ENCODE measurements around the gene PSMD13. TPM values are rescaled to one million over a fixed set of nuclear protein-coding genes. Genes with fewer than 3 reads are reported as not detected.

Gene PSMD13
- total and polyA plus RNA-seq, 4 donors = 48.8 to 56.7 (median 52.8) TPM

GRCh38 chr11:211295-211694 is 25.5 kb upstream of the PSMD13 start:
- peaks cover 5 to 29% (median 17%) of the 10 kb centered on the region in 4 donors for H3K4me1 ChIP-seq (ENCODE audit: control insufficient read depth in 4 of 4, insufficient read depth in 4 of 4, low read length in 3 of 4)
- H3K9me3 ChIP-seq (ENCODE audit: control insufficient read depth in 4 of 4, low read length in 3 of 4) = no peaks in the 10 kb centered on the region
- no peak overlapping the region for H3K9ac ChIP-seq (ENCODE audit: low read depth in 1 of 2, low read length in 2 of 2)
- H3K27me3 ChIP-seq (ENCODE audit: control insufficient read depth in 4 of 4, insufficient read depth in 4 of 4, low read length in 3 of 4) = no peaks in the 10 kb centered on the region
- H3K27ac ChIP-seq (ENCODE audit: low read depth in 1 of 2, low read length in 2 of 2) = no peak overlapping the region
- no peak overlapping the region for H3K4me3 ChIP-seq (ENCODE audit: low read depth in 1 of 3, low read length in 3 of 3)
- TF ChIP-seq ATF3 (IDR thresholded peaks at IDR 0.05) = no peak
- no peak for TF ChIP-seq REST (IDR thresholded peaks at IDR 0.05)
- TF ChIP-seq NR2F2 (IDR thresholded peaks at IDR 0.05) = no peak
- no peak for TF ChIP-seq YY1 (IDR thresholded peaks at IDR 0.05)
- TF ChIP-seq EGR1 (IDR thresholded peaks at IDR 0.05; ENCODE audit: low read depth in 2 of 2) = no peak
- no peak for TF ChIP-seq HNF4A (conservative IDR thresholded peaks at IDR 0.05)
- no peak for TF ChIP-seq CTCF (IDR thresholded peaks at IDR 0.05; ENCODE audit: low read depth, low read length, missing input control)
- no peak for TF ChIP-seq RXRA (IDR thresholded peaks at IDR 0.05)
- DNase-seq (ENCODE audit: low spot score) = no peak
- peaks cover 11 to 56% (median 48%) of the 10 kb centered on the region in 4 donors for H3K36me3 ChIP-seq (ENCODE audit: control insufficient read depth in 4 of 4, insufficient read depth in 3 of 4, low read depth in 1 of 4, low read length in 3 of 4)
- 77% methylated on average over 5 of the region's 5 CpGs for WGBS

- H3K9me3 ChIP-seq (ENCODE audit: control insufficient read depth in 4 of 4, low read length in 3 of 4) = no peaks in the 10 kb centered on the region
- no peak overlapping the region for H3K9ac ChIP-seq (ENCODE audit: low read depth in 1 of 2, low read length in 2 of 2)
- H3K36me3 ChIP-seq (ENCODE audit: control insufficient read depth in 4 of 4, insufficient read depth in 3 of 4, low read depth in 1 of 4, low read length in 3 of 4) = peaks cover 11 to 56% (median 49%) of the 10 kb centered on the region in 4 donors
- H3K4me3 ChIP-seq (ENCODE audit: low read depth in 1 of 3, low read length in 3 of 3) = no peak overlapping the region
- no peak for DNase-seq (ENCODE audit: low spot score)
- WGBS = 92% methylated on average over 9 of the region's 9 CpGs
- no peak overlapping the region for H3K27ac ChIP-seq (ENCODE audit: low read depth in 1 of 2, low read length in 2 of 2)
- H3K4me1 ChIP-seq (ENCODE audit: control insufficient read depth in 4 of 4, insufficient read depth in 4 of 4, low read length in 3 of 4) = peaks cover 5 to 24% (median 15%) of the 10 kb centered on the region in 4 donors
- H3K27me3 ChIP-seq (ENCODE audit: control insufficient read depth in 4 of 4, insufficient read depth in 4 of 4, low read length in 3 of 4) = no peaks in the 10 kb centered on the region
- TF ChIP-seq FOXA2 (IDR thresholded peaks at IDR 0.05) (no peak), EGR1 (IDR thresholded peaks at IDR 0.05; ENCODE audit: low read depth in 2 of 2) (no peak), NR2F2 (IDR thresholded peaks at IDR 0.05) (no peak), ZBTB33 (IDR thresholded peaks at IDR 0.05) (no peak), ATF3 (IDR thresholded peaks at IDR 0.05) (no peak), HNF4A (conservative IDR thresholded peaks at IDR 0.05) (no peak), GABPA (IDR thresholded peaks at IDR 0.05 in 1 of 2, conservative IDR thresholded peaks at IDR 0.05 in 1 of 2) (no peak), RAD21 (IDR thresholded peaks at IDR 0.05) (no peak), TAF1 (conservative IDR thresholded peaks at IDR 0.05) (no peak), CTCF (IDR thresholded peaks at IDR 0.05; ENCODE audit: low read depth, low read length, missing input control) (no peak), RXRA (IDR thresholded peaks at IDR 0.05) (no peak), REST (IDR thresholded peaks at IDR 0.05) (no peak), FOXA1 (IDR thresholded peaks at IDR 0.05) (no peak), JUND (IDR thresholded peaks at IDR 0.05) (no peak), SP1 (IDR thresholded peaks at IDR 0.05) (no peak), YY1 (IDR thresholded peaks at IDR 0.05) (no peak), HNF4G (IDR thresholded peaks at IDR 0.05) (no peak)
Observed at GRCh38 chr11:211741-212140, 25.0 kb upstream of the PSMD13 start.

Measured in liver (tissue), 9 donors.